GM12878 (cell line): ENCODE data around the gene DNMBP. TPM values are rescaled to one million over a fixed set of nuclear protein-coding genes. Genes with fewer than 3 reads are reported as not detected.

Experiments used
- ATF7 ChIP-seq: fragments of 450-650 bp; IDR thresholded peaks from 2 replicates; pipeline ENCODE4 v1.6.1; 2016; ENCODE audit warnings: low read depth, mild to moderate bottlenecking
- BHLHE40 ChIP-seq, 2 experiments: fragments of 450-650 bp in 1 of 2; IDR thresholded peaks; 2 replicates each; pipeline ENCODE4 v1.6.1; 2011 to 2017; ENCODE audit warnings: low read depth in 2 of 2, borderline replicate concordance in 1 of 2, improper control_type of control experiment in 1 of 2, low read length in 1 of 2, mild to moderate bottlenecking in 1 of 2
- DPF2 ChIP-seq: fragments of 450-650 bp; IDR thresholded peaks from 2 replicates; pipeline ENCODE4 v1.6.1; 2017; ENCODE audit warnings: mild to moderate bottlenecking
- JUNB ChIP-seq: IDR thresholded peaks from 2 replicates; pipeline ENCODE4 v1.6.1; 2016; ENCODE audit warnings: antibody characterized with exemption, mild to moderate bottlenecking
- KLF5 ChIP-seq: fragments of 450-650 bp; IDR thresholded peaks from 2 replicates; pipeline ENCODE4 v1.6.1; 2014; ENCODE audit warnings: mild to moderate bottlenecking; ENCODE audit not compliant: partially characterized antibody
- PAX5 ChIP-seq: IDR thresholded peaks from 2 replicates; pipeline ENCODE4 v1.6.1; 2011; ENCODE audit warnings: low read depth, low read length, borderline replicate concordance
- PKNOX1 ChIP-seq: fragments of 450-650 bp; IDR thresholded peaks from 2 replicates; pipeline ENCODE4 v1.6.1; 2016; ENCODE audit warnings: mild to moderate bottlenecking
- SKIL ChIP-seq: fragments of 450-650 bp; IDR thresholded peaks from 2 replicates; pipeline ENCODE4 v1.6.1; 2017; ENCODE audit warnings: mild to moderate bottlenecking, low read depth, inconsistent platforms; ENCODE audit not compliant: poor library complexity, severe bottlenecking
- SMARCA5 ChIP-seq: fragments of 450-650 bp; IDR thresholded peaks from 2 replicates; pipeline ENCODE4 v1.6.1; 2017; ENCODE audit warnings: mild to moderate bottlenecking
- SP1 ChIP-seq: IDR thresholded peaks from one replicate; pipeline ENCODE4 v1.6.1; 2011; ENCODE audit warnings: low read depth, low read length
- USF1 ChIP-seq: IDR thresholded peaks from 2 replicates; pipeline ENCODE4 v1.6.1; 2011; ENCODE audit warnings: borderline replicate concordance, low read depth, mild to moderate bottlenecking, moderate library complexity, mixed read lengths, low read length; ENCODE audit not compliant: insufficient read depth; ENCODE audit errors: extremely low read length
- ZBTB40 ChIP-seq: fragments of 450-650 bp; IDR thresholded peaks from 2 replicates; pipeline ENCODE4 v1.6.1; 2016; ENCODE audit warnings: mild to moderate bottlenecking, moderate library complexity, borderline replicate concordance
- ZNF384 ChIP-seq: IDR thresholded peaks from 2 replicates; pipeline ENCODE4 v1.6.1; 2012; ENCODE audit warnings: low read depth, mild to moderate bottlenecking, low read length, improper control_type of control experiment, borderline replicate concordance
- polyA plus RNA-seq, 11 experiments: library from polyadenylated mRNA; depleted of rRNA in 4 of 11; unstranded in 6 of 11; stranded (reverse) in 5 of 11; fragments of >200 nt; fragmentation: Nextera tagmentation in 4 of 11; fragmentation: Illumina TruSeq in 1 of 11; extraction: Ambion mirVana in 4 of 11; extraction: Trizol in 1 of 11; gene quantifications; 1 replicate in 1 of 11; 2 replicates in 10 of 11; pipeline versions ENCODE4 v1.2.1 to v1.2.3, GENCODE V29; 2011 to 2016; ENCODE audit warnings: inconsistent platforms in 2 of 11, missing spikeins in 2 of 11, low read depth in 1 of 11
- total RNA-seq, 4 experiments: library from RNA; depleted of rRNA in 3 of 4; stranded (reverse); fragments of >200 nt in 3 of 4; fragmentation: Illumina TruSeq in 1 of 4; extraction: Trizol in 1 of 4; gene quantifications; 2 replicates each; pipeline versions ENCODE4 v1.2.1 to v1.2.3, GENCODE V29; 2013 to 2021
- TF ChIP-seq, protein P1 (sequence below): IDR thresholded peaks from 2 replicates; pipeline ENCODE4 v1.6.1; 2012; ENCODE audit warnings: low read depth, low read length, improper control_type of control experiment
- TF ChIP-seq, protein P2 (sequence below): IDR thresholded peaks from 2 replicates; pipeline ENCODE4 v1.6.1; 2012; ENCODE audit warnings: mild to moderate bottlenecking, low read depth, low read length

The DNMBP gene
- total and polyA plus RNA-seq, 10 of the 15 experiments (the other 5 are each of a cell fraction or from before 2014, with no cell fraction given) = 7.1 to 45.0 (median 22.0) TPM

- TF ChIP-seq SMARCA5 = peak; percentile 30; the same call in 1 of the 2 replicates
- no peak for TF ChIP-seq SKIL
- TF ChIP-seq PKNOX1 = peak; percentile 61
- no peak for TF ChIP-seq KLF5
- TF ChIP-seq, protein P1, sequence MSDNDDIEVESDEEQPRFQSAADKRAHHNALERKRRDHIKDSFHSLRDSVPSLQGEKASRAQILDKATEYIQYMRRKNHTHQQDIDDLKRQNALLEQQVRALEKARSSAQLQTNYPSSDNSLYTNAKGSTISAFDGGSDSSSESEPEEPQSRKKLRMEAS = no peak
- no peak for TF ChIP-seq SP1
- peak in 1 of 2 experiments; percentile 21; a peak in 1 of 4 replicates for TF ChIP-seq BHLHE40 (IDR thresholded peaks at IDR 0.05; ENCODE audit: borderline replicate concordance in 1 of 2, low read depth in 2 of 2, low read length in 1 of 2)
- TF ChIP-seq PAX5 = no peak
- TF ChIP-seq ZBTB40 = no peak
- no peak for TF ChIP-seq USF1
- TF ChIP-seq DPF2 = 0 out of 2 replicates have a peak, but pooled peaks have one; percentile 22
- TF ChIP-seq JUNB = peak; percentile 19; the same call in 1 of the 2 replicates
- no peak for TF ChIP-seq ZNF384
- TF ChIP-seq, protein P2, sequence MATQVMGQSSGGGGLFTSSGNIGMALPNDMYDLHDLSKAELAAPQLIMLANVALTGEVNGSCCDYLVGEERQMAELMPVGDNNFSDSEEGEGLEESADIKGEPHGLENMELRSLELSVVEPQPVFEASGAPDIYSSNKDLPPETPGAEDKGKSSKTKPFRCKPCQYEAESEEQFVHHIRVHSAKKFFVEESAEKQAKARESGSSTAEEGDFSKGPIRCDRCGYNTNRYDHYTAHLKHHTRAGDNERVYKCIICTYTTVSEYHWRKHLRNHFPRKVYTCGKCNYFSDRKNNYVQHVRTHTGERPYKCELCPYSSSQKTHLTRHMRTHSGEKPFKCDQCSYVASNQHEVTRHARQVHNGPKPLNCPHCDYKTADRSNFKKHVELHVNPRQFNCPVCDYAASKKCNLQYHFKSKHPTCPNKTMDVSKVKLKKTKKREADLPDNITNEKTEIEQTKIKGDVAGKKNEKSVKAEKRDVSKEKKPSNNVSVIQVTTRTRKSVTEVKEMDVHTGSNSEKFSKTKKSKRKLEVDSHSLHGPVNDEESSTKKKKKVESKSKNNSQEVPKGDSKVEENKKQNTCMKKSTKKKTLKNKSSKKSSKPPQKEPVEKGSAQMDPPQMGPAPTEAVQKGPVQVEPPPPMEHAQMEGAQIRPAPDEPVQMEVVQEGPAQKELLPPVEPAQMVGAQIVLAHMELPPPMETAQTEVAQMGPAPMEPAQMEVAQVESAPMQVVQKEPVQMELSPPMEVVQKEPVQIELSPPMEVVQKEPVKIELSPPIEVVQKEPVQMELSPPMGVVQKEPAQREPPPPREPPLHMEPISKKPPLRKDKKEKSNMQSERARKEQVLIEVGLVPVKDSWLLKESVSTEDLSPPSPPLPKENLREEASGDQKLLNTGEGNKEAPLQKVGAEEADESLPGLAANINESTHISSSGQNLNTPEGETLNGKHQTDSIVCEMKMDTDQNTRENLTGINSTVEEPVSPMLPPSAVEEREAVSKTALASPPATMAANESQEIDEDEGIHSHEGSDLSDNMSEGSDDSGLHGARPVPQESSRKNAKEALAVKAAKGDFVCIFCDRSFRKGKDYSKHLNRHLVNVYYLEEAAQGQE = no peak
- TF ChIP-seq ATF7 = peak; percentile 47; the same call in 1 of the 2 replicates
Measured at GRCh38 chr10:99984211-99985034, 25.3 kb downstream of the DNMBP start (continued).
